Effector memory CD4-positive, alpha-beta T cell (primary cell): Measurements from ENCODE around the gene MCF2L2.
A peak's percentile ranks its signal among the peaks of the same experiment; 100 is the strongest.

ENCODE experiments used
- DNase-seq, 3 donors: peaks; one replicate each; pipeline ENCODE4 v3.0.0-alpha.2; 2020
- H3K27ac ChIP-seq: 2 replicates; pipeline ENCODE4 v1.7.0; 2013; ENCODE audit warnings: mild to moderate bottlenecking, low read length, moderate library complexity; ENCODE audit not compliant: insufficient read depth, poor library complexity, severe bottlenecking
- H3K27me3 ChIP-seq: replicated peaks from 2 replicates; pipeline ENCODE4 v1.7.0; 2013; ENCODE audit warnings: mild to moderate bottlenecking, low read length; ENCODE audit not compliant: insufficient read depth, control insufficient read depth, poor library complexity, severe bottlenecking
- H3K36me3 ChIP-seq: 2 replicates; pipeline ENCODE4 v1.7.0; 2013; ENCODE audit warnings: mild to moderate bottlenecking, low read length, moderate library complexity; ENCODE audit not compliant: control insufficient read depth, insufficient read depth
- H3K4me1 ChIP-seq: 2 replicates; pipeline ENCODE4 v1.7.0; 2013; ENCODE audit warnings: low read length, mild to moderate bottlenecking; ENCODE audit not compliant: control insufficient read depth, insufficient read depth, poor library complexity, severe bottlenecking
- H3K4me3 ChIP-seq: 2 replicates; pipeline ENCODE4 v1.7.0; 2013; ENCODE audit warnings: low read length, low read depth, mild to moderate bottlenecking; ENCODE audit not compliant: insufficient read depth, poor library complexity, severe bottlenecking
- H3K9me3 ChIP-seq: 2 replicates; pipeline ENCODE4 v1.7.0; 2013; ENCODE audit warnings: mild to moderate bottlenecking, low read length, moderate library complexity; ENCODE audit not compliant: control insufficient read depth

The MCF2L2 gene

DNA sequence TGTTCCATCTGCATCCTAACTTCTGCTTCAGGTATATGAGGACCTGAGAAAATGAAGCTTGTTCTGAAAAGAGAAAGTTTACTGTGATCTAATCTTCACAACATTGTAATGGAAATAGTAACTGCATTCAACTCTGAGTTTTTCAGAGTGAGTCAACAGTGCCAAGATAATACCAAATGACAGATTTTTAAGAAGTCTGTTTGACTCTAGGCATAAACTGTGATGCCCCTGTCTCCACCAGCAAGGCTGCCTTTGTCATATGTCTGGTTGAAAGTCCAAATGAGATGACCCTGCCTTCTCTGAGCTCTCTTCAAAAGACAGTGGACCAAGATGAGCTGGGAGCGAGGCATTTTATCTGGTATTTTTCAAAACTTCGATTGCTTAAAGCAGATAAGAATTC lies 220.2 kb downstream of the MCF2L2 start:
- Histone ChIP-seq H3K27ac (no peak overlapping the region), H3K9me3 (no peaks in the 10 kb centered on the region), H3K4me3 (no peak overlapping the region), H3K27me3 (no peaks in the 10 kb centered on the region), H3K4me1 (no peaks in the 10 kb centered on the region), H3K36me3 (no peaks in the 10 kb centered on the region)
- DNase-seq: no peak

DNA sequence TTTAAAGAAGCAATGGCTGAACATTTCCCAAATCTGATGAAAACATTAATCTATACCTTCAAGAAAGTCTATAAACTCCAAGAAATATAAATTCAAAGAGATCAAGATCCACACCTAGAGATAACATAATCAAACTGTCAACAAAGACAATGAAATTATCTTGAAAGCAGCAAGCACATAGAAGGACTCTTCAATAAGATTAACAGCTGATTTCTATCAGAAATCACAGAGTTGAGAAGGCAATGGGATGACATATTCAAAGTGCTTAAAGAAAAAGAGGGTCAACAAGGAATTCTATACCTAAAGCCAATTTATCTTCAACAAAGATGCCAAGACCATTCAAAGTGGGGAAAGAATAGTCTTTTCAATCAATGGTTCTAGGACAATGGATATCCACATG lies 224.7 kb downstream of the MCF2L2 start:
- H3K27ac ChIP-seq: no peak overlapping the region
- no peaks in the 10 kb centered on the region for H3K4me1 ChIP-seq
- DNase-seq: no peak
- no peaks in the 10 kb centered on the region for H3K9me3 ChIP-seq
- no peak overlapping the region for H3K4me3 ChIP-seq
- H3K36me3 ChIP-seq: no peaks in the 10 kb centered on the region
- H3K27me3 ChIP-seq: no peaks in the 10 kb centered on the region

DNA sequence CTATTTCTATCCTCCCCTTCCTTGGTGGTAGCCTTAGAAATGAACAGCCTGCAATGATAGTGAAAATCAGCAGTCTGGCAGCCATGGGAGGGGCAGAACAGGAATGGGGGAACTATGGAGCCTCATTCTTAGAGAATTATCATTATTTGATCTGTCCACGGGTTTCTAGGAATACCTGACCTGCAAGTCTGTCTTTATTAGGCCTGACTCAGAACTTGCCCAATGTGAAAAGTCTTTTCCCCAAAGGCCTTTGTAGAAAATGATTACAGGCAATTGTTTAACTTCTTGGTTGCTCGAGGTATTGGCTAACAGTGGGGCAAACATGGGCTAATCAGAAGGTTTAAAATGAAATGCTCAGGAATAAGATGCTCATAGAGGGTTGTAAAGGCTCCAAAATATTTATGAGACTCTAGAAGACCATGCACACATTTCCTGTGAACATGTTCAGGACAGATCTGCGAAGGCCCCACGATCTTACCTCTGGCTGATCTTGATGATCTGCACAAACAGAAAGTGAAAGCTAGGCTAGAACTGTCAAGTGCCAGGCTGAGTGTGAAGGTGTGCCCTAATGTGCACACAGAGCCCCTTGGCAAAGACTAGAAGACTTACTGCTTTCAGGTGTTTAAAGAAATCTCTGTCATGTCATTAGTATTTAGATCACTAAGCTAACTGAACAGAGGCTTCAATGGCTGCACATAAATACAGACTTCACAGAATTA lies 226.3 kb downstream of the MCF2L2 start:
- H3K9me3 ChIP-seq: no peaks in the 10 kb centered on the region
- H3K27ac ChIP-seq: no peak overlapping the region
- no peaks in the 10 kb centered on the region for H3K27me3 ChIP-seq
- H3K36me3 ChIP-seq: no peaks in the 10 kb centered on the region
- peak overlapping the region; percentile 32 for H3K4me3 ChIP-seq
- no peaks in the 10 kb centered on the region for H3K4me1 ChIP-seq
- no peak for DNase-seq

- Histone ChIP-seq H3K4me3 (no peak overlapping the region), H3K4me1 (no peaks in the 10 kb centered on the region), H3K9me3 (no peaks in the 10 kb centered on the region), H3K36me3 (no peaks in the 10 kb centered on the region), H3K27me3 (no peaks in the 10 kb centered on the region), H3K27ac (no peak overlapping the region)
- no peak for DNase-seq
Observed at GRCh38 chr3:183198939-183199338, 229.5 kb downstream of the MCF2L2 start.

- Histone ChIP-seq H3K36me3 (no peaks in the 10 kb centered on the region), H3K4me3 (no peak overlapping the region), H3K4me1 (no peaks in the 10 kb centered on the region), H3K9me3 (no peaks in the 10 kb centered on the region), H3K27ac (no peak overlapping the region), H3K27me3 (no peaks in the 10 kb centered on the region)
- DNase-seq: no peak
Observed at GRCh38 chr3:183197734-183198133, 230.7 kb downstream of the MCF2L2 start.

- H3K27ac ChIP-seq: no peak overlapping the region
- H3K4me3 ChIP-seq: no peak overlapping the region
- no peak for DNase-seq
- no peaks in the 10 kb centered on the region for H3K36me3 ChIP-seq
- H3K9me3 ChIP-seq: no peaks in the 10 kb centered on the region
- no peaks in the 10 kb centered on the region for H3K4me1 ChIP-seq
- no peaks in the 10 kb centered on the region for H3K27me3 ChIP-seq
Observed at GRCh38 chr3:183195266-183195665, 233.2 kb downstream of the MCF2L2 start.

- H3K4me1 ChIP-seq: no peaks in the 10 kb centered on the region
- H3K9me3 ChIP-seq: no peaks in the 10 kb centered on the region
- no peak overlapping the region for H3K27ac ChIP-seq
- no peak for DNase-seq
- no peaks in the 10 kb centered on the region for H3K27me3 ChIP-seq
- no peak overlapping the region for H3K4me3 ChIP-seq
- H3K36me3 ChIP-seq: no peaks in the 10 kb centered on the region
Observed at GRCh38 chr3:183193762-183194689, 234.4 kb downstream of the MCF2L2 start.

DNA sequence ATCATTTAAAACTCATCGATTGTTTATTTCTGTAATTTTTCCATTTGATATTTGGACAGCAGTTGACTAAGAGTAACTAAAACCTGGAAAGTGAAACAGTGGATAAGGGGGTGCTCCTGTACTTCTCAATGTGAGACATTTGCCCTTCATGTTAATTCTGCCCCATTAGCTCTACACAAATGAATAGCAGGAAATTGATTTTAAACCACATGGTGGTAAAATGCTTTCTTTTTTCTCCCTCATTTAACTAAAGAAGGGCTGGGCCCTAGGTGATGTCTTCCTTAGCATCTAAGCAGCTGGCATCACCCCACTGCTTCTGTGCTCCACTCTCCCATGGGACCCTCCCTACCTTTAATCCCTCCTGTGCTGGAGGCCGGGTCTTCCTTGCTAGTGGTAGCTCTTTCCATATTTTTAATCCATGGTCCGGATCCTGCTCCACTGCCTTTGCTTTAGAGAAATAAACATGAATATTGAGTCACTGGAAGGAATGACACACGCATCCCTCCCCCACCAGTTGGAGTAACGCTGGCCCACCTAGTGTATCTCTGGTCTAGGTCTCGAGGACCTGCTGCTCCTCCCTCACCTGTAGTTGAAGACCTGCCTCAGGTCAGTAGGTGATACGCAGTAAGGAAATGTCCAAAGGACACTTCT lies 235.6 kb downstream of the MCF2L2 start:
- Histone ChIP-seq H3K4me1 (no peaks in the 10 kb centered on the region), H3K27me3 (no peaks in the 10 kb centered on the region)
- DNase-seq: no peak

DNA sequence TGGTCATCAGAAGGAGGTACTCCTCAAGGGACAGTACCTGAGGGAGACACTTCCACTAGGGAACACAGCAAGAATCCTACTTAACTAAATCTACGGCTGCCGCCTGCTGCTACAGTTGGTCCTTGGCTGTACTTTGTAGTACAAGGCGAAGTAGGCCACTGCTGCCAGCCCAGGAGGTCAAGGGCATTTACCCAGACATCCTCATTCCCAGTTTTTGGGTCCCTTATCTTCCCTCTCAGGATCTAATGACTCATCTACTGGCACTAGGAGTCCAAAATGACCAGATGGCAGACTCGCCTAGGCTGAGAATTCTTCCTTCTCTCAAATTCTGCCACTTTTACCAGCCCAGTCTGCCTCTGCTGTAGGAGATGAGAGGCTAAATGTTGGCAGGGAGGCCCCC lies 238.8 kb downstream of the MCF2L2 start:
- no peak overlapping the region for H3K27ac ChIP-seq
- no peak overlapping the region for H3K4me3 ChIP-seq
- no peaks in the 10 kb centered on the region for H3K9me3 ChIP-seq
- H3K36me3 ChIP-seq: no peaks in the 10 kb centered on the region
- H3K27me3 ChIP-seq: no peaks in the 10 kb centered on the region
- no peak for DNase-seq
- H3K4me1 ChIP-seq: no peaks in the 10 kb centered on the region

More for the DNA sequence above, 235.6 kb downstream of the MCF2L2 start:
- Histone ChIP-seq H3K9me3 (no peaks in the 10 kb centered on the region), H3K4me3 (no peak overlapping the region), H3K36me3 (no peaks in the 10 kb centered on the region), H3K27ac (no peak overlapping the region)
